ENCODE measurements around the gene MYO5A.

DNA sequence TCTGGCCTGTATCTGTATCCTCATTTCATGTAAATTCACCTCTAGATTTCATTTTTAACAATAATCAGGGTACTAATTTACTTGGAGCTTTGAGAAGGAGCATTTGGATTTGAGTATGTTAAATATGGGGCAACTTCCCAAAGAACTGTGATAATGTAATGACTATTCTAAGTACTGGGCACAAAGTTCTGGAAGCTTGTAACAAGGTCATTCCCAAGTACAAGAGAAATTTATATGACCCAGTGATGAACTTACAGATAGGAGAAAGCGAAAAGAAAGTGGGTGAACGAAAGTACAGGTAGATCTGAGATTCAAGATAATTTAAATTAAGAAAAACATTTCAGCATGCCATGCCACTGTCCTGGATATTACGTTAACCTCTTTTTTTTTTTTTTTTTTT is 93.8 kb downstream of the MYO5A start:
- TF ChIP-seq, protein P1, sequence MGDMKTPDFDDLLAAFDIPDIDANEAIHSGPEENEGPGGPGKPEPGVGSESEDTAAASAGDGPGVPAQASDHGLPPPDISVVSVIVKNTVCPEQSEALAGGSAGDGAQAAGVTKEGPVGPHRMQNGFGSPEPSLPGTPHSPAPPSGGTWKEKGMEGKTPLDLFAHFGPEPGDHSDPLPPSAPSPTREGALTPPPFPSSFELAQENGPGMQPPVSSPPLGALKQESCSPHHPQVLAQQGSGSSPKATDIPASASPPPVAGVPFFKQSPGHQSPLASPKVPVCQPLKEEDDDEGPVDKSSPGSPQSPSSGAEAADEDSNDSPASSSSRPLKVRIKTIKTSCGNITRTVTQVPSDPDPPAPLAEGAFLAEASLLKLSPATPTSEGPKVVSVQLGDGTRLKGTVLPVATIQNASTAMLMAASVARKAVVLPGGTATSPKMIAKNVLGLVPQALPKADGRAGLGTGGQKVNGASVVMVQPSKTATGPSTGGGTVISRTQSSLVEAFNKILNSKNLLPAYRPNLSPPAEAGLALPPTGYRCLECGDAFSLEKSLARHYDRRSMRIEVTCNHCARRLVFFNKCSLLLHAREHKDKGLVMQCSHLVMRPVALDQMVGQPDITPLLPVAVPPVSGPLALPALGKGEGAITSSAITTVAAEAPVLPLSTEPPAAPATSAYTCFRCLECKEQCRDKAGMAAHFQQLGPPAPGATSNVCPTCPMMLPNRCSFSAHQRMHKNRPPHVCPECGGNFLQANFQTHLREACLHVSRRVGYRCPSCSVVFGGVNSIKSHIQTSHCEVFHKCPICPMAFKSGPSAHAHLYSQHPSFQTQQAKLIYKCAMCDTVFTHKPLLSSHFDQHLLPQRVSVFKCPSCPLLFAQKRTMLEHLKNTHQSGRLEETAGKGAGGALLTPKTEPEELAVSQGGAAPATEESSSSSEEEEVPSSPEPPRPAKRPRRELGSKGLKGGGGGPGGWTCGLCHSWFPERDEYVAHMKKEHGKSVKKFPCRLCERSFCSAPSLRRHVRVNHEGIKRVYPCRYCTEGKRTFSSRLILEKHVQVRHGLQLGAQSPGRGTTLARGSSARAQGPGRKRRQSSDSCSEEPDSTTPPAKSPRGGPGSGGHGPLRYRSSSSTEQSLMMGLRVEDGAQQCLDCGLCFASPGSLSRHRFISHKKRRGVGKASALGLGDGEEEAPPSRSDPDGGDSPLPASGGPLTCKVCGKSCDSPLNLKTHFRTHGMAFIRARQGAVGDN (IDR thresholded peaks at IDR 0.05): no peak
- TF ChIP-seq, protein P2, sequence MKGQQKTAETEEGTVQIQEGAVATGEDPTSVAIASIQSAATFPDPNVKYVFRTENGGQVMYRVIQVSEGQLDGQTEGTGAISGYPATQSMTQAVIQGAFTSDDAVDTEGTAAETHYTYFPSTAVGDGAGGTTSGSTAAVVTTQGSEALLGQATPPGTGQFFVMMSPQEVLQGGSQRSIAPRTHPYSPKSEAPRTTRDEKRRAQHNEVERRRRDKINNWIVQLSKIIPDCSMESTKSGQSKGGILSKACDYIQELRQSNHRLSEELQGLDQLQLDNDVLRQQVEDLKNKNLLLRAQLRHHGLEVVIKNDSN (IDR thresholded peaks at IDR 0.05; ENCODE audit: borderline replicate concordance, extremely low read length, insufficient read depth, low read depth, low read length): no peak
- TF ChIP-seq SUZ12 (IDR thresholded peaks at IDR 0.05; ENCODE audit: unreplicated experiment) (no peak), SP1 (IDR thresholded peaks at IDR 0.05; ENCODE audit: low read depth, low read length) (no peak)
